HG03135 (cell line): ENCODE data around the gene RAP1B.

Source experiments
- ATAC-seq: cut with Tn5 transposase; IDR thresholded peaks from one replicate; pipeline ENCODE4 v1.9.1; 2021; ENCODE audit warnings: mild to moderate bottlenecking, moderate library complexity; ENCODE audit not compliant: unreplicated experiment

Gene RAP1B

DNA sequence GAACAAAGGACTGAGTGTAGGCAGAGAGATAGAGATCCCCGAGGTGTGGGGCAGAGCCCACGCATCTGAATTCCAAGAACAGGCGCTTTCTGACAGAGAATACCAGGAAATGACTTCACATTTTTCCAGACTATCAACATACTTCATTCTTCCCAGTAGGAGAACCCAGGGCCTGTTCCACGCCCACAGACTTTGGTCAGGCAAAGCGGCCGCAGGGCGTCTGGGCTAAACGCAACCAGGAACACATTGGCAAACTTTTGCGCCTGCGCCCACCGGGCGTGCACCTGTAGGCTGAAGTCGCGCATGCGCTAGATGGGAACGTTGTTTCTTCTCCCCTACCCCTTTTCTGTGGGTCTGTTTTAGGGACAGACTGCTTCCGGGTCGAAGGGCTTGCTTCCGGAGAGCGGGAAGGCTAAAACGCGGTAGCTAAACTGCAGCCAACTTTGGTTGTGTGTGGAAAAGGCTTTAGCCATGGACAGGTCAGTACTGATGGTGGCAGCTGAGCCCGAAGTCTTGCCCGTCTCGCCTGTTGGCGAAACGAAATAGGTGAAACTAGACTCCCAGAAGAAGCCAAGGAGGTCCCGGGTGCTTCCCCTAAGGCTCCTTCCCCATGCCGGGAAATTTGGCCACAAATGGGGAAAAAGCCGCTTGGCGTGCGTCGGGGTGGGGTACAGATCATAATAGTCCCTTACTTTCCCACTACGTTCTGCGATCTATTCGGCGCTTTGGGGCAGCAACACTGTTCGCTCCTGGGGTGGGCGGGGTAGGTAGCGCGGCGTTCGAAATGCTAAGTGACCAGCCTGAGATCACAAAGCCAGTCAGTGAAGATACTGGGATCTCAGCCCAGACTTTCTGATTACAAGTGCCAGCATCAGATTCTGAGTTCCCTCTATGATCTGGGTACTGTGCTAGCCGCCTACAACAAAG, 76.2 kb downstream of the RAP1B start, which contains the start of gene NUP107:
Gene NUP107, plus strand, starts transcription at position 384 of the 927 bp plus-strand sequence. Its CDS starts 88 bp downstream, at position 472.
- peak; percentile 91 for ATAC-seq

DNA sequence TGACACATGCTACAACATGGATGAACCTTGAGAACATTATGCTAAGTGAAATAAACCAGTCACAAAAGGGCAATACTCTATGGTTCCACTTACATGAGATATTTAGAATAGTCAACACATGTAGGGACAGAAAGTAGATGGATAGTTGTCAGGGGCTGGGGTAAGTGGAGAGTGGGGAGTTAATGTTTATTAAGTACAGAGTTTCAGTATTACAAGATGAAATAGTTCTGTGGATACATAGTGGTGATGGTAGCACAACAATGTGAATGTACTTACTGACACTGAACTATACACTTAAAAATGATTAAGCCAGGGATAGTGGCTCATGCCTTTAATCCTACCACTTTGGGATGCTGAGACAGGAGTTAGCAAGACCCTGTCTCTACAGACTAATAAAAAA, 84.8 kb downstream of the RAP1B start:
- peak; percentile 69 for ATAC-seq

DNA sequence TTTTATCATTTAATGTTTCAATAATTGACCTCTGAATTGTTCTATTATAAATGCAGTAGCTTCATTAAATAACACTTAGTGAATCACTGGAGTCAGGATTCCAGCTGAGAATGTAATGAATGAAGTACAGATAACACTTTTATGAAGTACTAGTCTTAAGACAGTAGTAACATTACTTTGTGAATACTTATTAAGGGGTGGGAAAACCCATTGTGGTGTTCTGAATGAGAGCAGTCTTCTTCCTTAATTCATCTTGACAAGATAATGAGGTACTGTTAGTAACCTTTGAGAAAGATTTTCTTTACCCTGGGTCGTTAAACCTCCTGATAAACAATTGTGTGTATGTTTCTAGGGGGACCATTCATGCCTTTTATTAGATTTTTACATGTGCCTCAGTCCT, 88.8 kb downstream of the RAP1B start:
- no peak for ATAC-seq
